ENCODE results near the gene FOXJ3. TPM values are rescaled to one million over a fixed set of nuclear protein-coding genes. Genes with fewer than 3 reads are reported as not detected.

FOXJ3 gene
- total and polyA plus RNA-seq, 2 donors (not counting 1 experiment from before 2014, with no cell fraction given) = 15.4 to 76.4 TPM

GRCh38 chr1:42370876-42371549 lies 36.0 kb upstream of the FOXJ3 start:
- no peak overlapping the region for H3K9ac ChIP-seq (ENCODE audit: low read length)

GRCh38 chr1:42369471-42369870 lies 34.4 kb upstream of the FOXJ3 start:
- Mint-ChIP-seq H3K4me3 (no peak overlapping the region), H3K27me3 (peaks cover 38% of the 10 kb centered on the region), H3K4me1 (no peaks in the 10 kb centered on the region), H3K9me3 (ENCODE audit: insufficient read depth) (no peaks in the 10 kb centered on the region), H3K27ac (no peak overlapping the region)
- H3K4me2 ChIP-seq (replicated peaks; ENCODE audit: low read depth, low read length, poor library complexity, severe bottlenecking) = no peak overlapping the region
- no peaks in the 10 kb centered on the region for H4K20me1 ChIP-seq (ENCODE audit: control insufficient read depth, insufficient read depth, low read length, poor library complexity, severe bottlenecking)
- H3K36me3 ChIP-seq (replicated peaks in 1 of 2; ENCODE audit: control extremely low read depth in 1 of 2, control insufficient read depth in 1 of 2, extremely low read depth in 1 of 2, insufficient read depth in 2 of 2, low read length in 1 of 2) = no peaks in the 10 kb centered on the region
- peaks cover 0 to 7% (median 3%) of the 10 kb centered on the region in 4 experiments for H3K27me3 ChIP-seq (replicated peaks in 1 of 4; ENCODE audit: control extremely low read depth in 1 of 4, control insufficient read depth in 3 of 4, insufficient read depth in 4 of 4, low read length in 3 of 4)
- TF ChIP-seq CTCF (IDR thresholded peaks at IDR 0.05) (no peak), EZH2 (IDR thresholded peaks at IDR 0.05; ENCODE audit: borderline replicate concordance, insufficient read depth, low read depth, low read length, poor library complexity, severe bottlenecking) (no peak)
- POLR2A ChIA-PET = no interaction called here
- no peaks in the 10 kb centered on the region for H3K4me1 ChIP-seq (ENCODE audit: control insufficient read depth in 2 of 2, insufficient read depth in 2 of 2, low read length in 2 of 2)
- CTCF ChIA-PET = no interaction called here
- DNase-seq = no peak
- H3K9ac ChIP-seq (ENCODE audit: low read length) = no peak overlapping the region
- H2AFZ ChIP-seq (ENCODE audit: insufficient read depth, low read depth, low read length, poor library complexity, severe bottlenecking) = no peak overlapping the region
- H3K4me3 ChIP-seq (ENCODE audit: control extremely low read depth in 1 of 5, extremely low read depth in 1 of 5, insufficient read depth in 1 of 5, low read depth in 2 of 5, low read length in 4 of 5) = no peak overlapping the region
- H3K79me2 ChIP-seq (ENCODE audit: control insufficient read depth, insufficient read depth, low read length) = no peaks in the 10 kb centered on the region
- no peaks in the 10 kb centered on the region for H3K9me3 ChIP-seq (ENCODE audit: control extremely low read depth in 1 of 3, control insufficient read depth in 2 of 3, insufficient read depth in 1 of 3, low read length in 2 of 3)
- no peak overlapping the region for H3K27ac ChIP-seq (ENCODE audit: low read length in 2 of 2)
- no CpG with 5 or more reads among the region's 1 CpG for WGBS (ENCODE audit: insufficient coverage)
- intact Hi-C loops (cut with micrococcal nuclease) = no loop called here
- no peak for ATAC-seq (ENCODE audit: low read depth)

More at GRCh38 chr1:42370876-42371549, 36.0 kb upstream of the FOXJ3 start:
- Histone ChIP-seq H3K4me1 (ENCODE audit: control insufficient read depth in 2 of 2, insufficient read depth in 2 of 2, low read length in 2 of 2) (no peaks in the 10 kb centered on the region), H3K4me2 (replicated peaks; ENCODE audit: low read depth, low read length, poor library complexity, severe bottlenecking) (no peak overlapping the region), H3K9me3 (ENCODE audit: control extremely low read depth in 1 of 3, control insufficient read depth in 2 of 3, insufficient read depth in 1 of 3, low read length in 2 of 3) (no peaks in the 10 kb centered on the region), H2AFZ (ENCODE audit: insufficient read depth, low read depth, low read length, poor library complexity, severe bottlenecking) (no peak overlapping the region), H3K36me3 (replicated peaks in 1 of 2; ENCODE audit: control extremely low read depth in 1 of 2, control insufficient read depth in 1 of 2, extremely low read depth in 1 of 2, insufficient read depth in 2 of 2, low read length in 1 of 2) (no peaks in the 10 kb centered on the region), H3K27me3 (replicated peaks in 1 of 4; ENCODE audit: control extremely low read depth in 1 of 4, control insufficient read depth in 3 of 4, insufficient read depth in 4 of 4, low read length in 3 of 4) (peaks cover 0 to 7% (median 3%) of the 10 kb centered on the region in 4 experiments), H3K4me3 (ENCODE audit: control extremely low read depth in 1 of 5, extremely low read depth in 1 of 5, insufficient read depth in 1 of 5, low read depth in 2 of 5, low read length in 4 of 5) (no peak overlapping the region), H4K20me1 (ENCODE audit: control insufficient read depth, insufficient read depth, low read length, poor library complexity, severe bottlenecking) (no peaks in the 10 kb centered on the region), H3K27ac (ENCODE audit: low read length in 2 of 2) (no peak overlapping the region), H3K79me2 (ENCODE audit: control insufficient read depth, insufficient read depth, low read length) (no peaks in the 10 kb centered on the region)
- Mint-ChIP-seq H3K4me1 (no peaks in the 10 kb centered on the region), H3K9me3 (ENCODE audit: insufficient read depth) (no peaks in the 10 kb centered on the region), H3K27ac (no peak overlapping the region), H3K4me3 (no peak overlapping the region), H3K27me3 (peaks cover 38% of the 10 kb centered on the region)
- DNase-seq (no peak), ATAC-seq (ENCODE audit: low read depth) (no peak)
- ChIA-PET POLR2A (no interaction called here), CTCF (no interaction called here)
- intact Hi-C loops (cut with micrococcal nuclease) = no loop called here
- no peak for TF ChIP-seq CTCF (IDR thresholded peaks at IDR 0.05)
- no peak for TF ChIP-seq EZH2 (IDR thresholded peaks at IDR 0.05; ENCODE audit: borderline replicate concordance, insufficient read depth, low read depth, low read length, poor library complexity, severe bottlenecking)
